HFF-Myc (cell line): ENCODE data around the gene CD300LF.

Experiments
- DNase-seq: peaks from one replicate; pipeline ENCODE4 v3.0.0-alpha.2; 2011; ENCODE audit warnings: low read depth; ENCODE audit errors: extremely low read depth
- H3K4me3 ChIP-seq: replicated peaks from 2 replicates; pipeline ENCODE4 v1.5.1; 2011; ENCODE audit warnings: low read depth, mild to moderate bottlenecking, control low read depth, low read length
- CTCF ChIP-seq: IDR thresholded peaks from 2 replicates; pipeline ENCODE4 v1.5.1; 2012; ENCODE audit warnings: mild to moderate bottlenecking, low read depth, low read length, control low read depth; ENCODE audit errors: missing control alignments

The CD300LF gene

DNA sequence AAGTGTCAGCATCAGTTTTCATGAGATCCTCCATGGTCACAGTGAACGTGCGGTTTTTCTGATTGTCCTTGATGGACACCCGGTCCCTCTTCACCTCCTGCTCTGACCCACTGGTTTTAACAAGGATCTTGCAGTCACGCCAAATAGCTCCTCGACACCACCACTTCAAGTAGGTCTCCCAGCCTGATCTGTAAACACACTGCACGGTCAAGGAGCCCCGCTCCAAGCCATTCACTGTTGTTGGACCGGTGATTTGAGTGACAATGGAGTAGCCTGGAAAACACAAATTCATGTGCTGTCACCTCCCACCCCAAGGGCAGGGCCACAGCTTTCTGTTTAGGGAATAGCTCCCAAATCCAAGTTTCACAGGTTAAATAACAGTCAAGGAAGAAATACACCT lies 8.2 kb downstream of the CD300LF start:
- DNase-seq, result no peak
- TF ChIP-seq CTCF, result no peak
- no peak overlapping the region for H3K4me3 ChIP-seq

- TF ChIP-seq CTCF, result no peak
- DNase-seq, result no peak
- no peak overlapping the region for H3K4me3 ChIP-seq
These were observed 9.4 kb downstream of the CD300LF start for GRCh38 chr17:74703311-74703710.

- DNase-seq, result no peak
- TF ChIP-seq CTCF, result no peak
- H3K4me3 ChIP-seq, result no peak overlapping the region
These were observed 10.4 kb downstream of the CD300LF start for GRCh38 chr17:74702116-74702871.

- H3K4me3 ChIP-seq, result no peak overlapping the region
- DNase-seq, result no peak
- no peak for TF ChIP-seq CTCF
These were observed 13.5 kb downstream of the CD300LF start for GRCh38 chr17:74699236-74699635.

- H3K4me3 ChIP-seq, result no peak overlapping the region
- no peak for DNase-seq
- TF ChIP-seq CTCF, result no peak
These were observed 14.7 kb downstream of the CD300LF start for GRCh38 chr17:74698069-74698468.

GRCh38 chr17:74697515-74697914 lies 15.2 kb downstream of the CD300LF start:
- no peak for DNase-seq
- H3K4me3 ChIP-seq, result no peak overlapping the region
- TF ChIP-seq CTCF, result no peak

DNA sequence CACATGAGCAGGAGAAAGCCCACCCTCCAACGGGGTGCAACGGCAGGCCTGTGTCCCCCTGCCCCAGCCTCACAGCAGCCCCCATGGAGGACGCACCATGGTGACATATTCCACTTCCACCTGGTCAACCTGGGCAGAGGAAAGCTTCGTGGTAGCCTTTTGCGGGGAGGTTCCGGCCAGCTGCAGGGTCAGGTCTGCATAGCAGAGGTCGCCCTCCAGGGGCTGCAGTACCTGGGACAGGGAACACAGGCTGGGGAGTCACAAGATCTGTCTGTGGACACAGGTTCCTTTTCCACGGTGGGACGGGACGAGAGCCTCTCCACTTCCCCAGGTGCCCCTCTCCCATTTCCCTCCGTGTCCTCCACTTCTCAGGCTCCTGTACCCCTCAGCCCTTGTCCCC lies 17.1 kb downstream of the CD300LF start:
- TF ChIP-seq CTCF, result no peak
- no peak for DNase-seq
- no peak overlapping the region for H3K4me3 ChIP-seq
